Articular chondrocyte of knee joint (primary cell): ENCODE results near the gene NUDT4B. TPM values are rescaled to one million over a fixed set of nuclear protein-coding genes. Genes with fewer than 3 reads are reported as not detected.

Experiments
- small RNA-seq: library from RNA; depleted of rRNA; stranded (forward); fragments of <200 nt; gene quantifications from one replicate; pipeline ENCODE3, GENCODE V24; 2012
- total RNA-seq: library from RNA; depleted of rRNA; stranded (reverse); fragments of >200 nt; gene quantifications from 2 replicates; pipeline ENCODE4 v1.2.3, GENCODE V29; 2012

NUDT4B gene
- total RNA-seq, result 34.6 and 46.0 TPM in 2 replicates

DNA sequence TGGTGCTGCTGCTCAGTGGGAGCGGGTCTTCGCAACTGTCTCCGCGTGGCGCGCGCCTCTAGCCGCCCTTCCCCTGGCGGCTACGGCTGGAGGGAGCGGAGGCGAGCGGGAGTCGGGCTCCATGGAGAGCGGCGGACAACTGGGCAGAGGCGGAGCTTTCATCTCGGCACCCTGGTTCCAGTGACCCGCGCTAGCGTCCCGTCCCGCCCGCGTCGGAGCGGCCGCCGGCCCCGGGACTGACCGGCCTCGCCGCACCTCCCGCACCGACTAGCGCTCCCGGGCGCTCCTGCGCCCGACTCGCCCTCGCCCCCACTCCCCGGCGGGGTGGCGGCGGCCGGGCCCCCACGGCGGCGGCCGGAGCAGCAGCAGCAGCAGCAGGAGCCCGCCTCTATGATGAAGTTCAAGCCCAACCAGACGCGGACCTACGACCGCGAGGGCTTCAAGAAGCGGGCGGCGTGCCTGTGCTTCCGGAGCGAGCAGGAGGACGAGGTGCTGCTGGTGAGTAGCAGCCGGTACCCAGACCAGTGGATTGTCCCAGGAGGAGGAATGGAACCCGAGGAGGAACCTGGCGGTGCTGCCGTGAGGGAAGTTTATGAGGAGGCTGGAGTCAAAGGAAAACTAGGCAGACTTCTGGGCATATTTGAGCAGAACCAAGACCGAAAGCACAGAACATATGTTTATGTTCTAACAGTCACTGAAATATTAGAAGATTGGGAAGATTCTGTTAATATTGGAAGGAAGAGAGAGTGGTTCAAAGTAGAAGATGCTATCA, at the start of gene NUDT4B:
NUDT4B (plus strand) TSS at position 212 of the 772 bp plus-strand sequence; CDS start at position 391, 179 bp downstream.

Small RNA genes lying within 50 kb of the gene (small RNA-seq; reads per million reads assigned to genes)
- not detected for gene RNU6-1171P

Other genes with a start within 250 kb of the NUDT4B start
- gene NBPF14, start 152.8 kb upstream of the NUDT4B start, total RNA-seq, result 71.8 and 120 TPM in 2 replicates
- gene PDE4DIP, start 95.7 kb downstream of the NUDT4B start, total RNA-seq, result 145 and 227 TPM in 2 replicates